Measurements from ENCODE around the gene CCSAP. TPM values are rescaled to one million over a fixed set of nuclear protein-coding genes. Genes with fewer than 3 reads are reported as not detected.

CCSAP gene
- total RNA-seq, 4 donors from 2014 or later, result 1.8 to 5.8 (median 2.8) TPM

- no peak overlapping the region for H3K4me3 ChIP-seq
- TF ChIP-seq POLR2A (IDR thresholded peaks at IDR 0.05), result no peak
- TF ChIP-seq CTCF (IDR thresholded peaks at IDR 0.05), result no peak
- no peak overlapping the region for H3K27ac ChIP-seq
- H3K27me3 ChIP-seq, result no peaks in the 10 kb centered on the region
- DNase-seq, result no peak
- H3K36me3 ChIP-seq, result no peaks in the 10 kb centered on the region
- no peaks in the 10 kb centered on the region for H3K4me1 ChIP-seq
- H3K9me3 ChIP-seq, result no peaks in the 10 kb centered on the region
These were observed 29.4 kb upstream of the CCSAP start for GRCh38 chr1:229372251-229372650.

GRCh38 chr1:229371624-229372023 lies 28.8 kb upstream of the CCSAP start:
- no peak overlapping the region for H3K27ac ChIP-seq
- H3K4me3 ChIP-seq, result no peak overlapping the region
- H3K4me1 ChIP-seq, result no peaks in the 10 kb centered on the region
- DNase-seq, result no peak
- H3K9me3 ChIP-seq, result no peaks in the 10 kb centered on the region
- no peaks in the 10 kb centered on the region for H3K27me3 ChIP-seq
- H3K36me3 ChIP-seq, result no peaks in the 10 kb centered on the region
- TF ChIP-seq POLR2A (IDR thresholded peaks at IDR 0.05), result no peak

- no peak for DNase-seq
- Histone ChIP-seq H3K36me3 (no peaks in the 10 kb centered on the region), H3K27me3 (no peaks in the 10 kb centered on the region), H3K27ac (no peak overlapping the region), H3K4me1 (no peaks in the 10 kb centered on the region), H3K9me3 (no peaks in the 10 kb centered on the region), H3K4me3 (no peak overlapping the region)
- TF ChIP-seq POLR2A (IDR thresholded peaks at IDR 0.05) (no peak), CTCF (IDR thresholded peaks at IDR 0.05) (no peak)
These were observed 27.8 kb upstream of the CCSAP start for GRCh38 chr1:229370601-229371021.

GRCh38 chr1:229368347-229368746 lies 25.5 kb upstream of the CCSAP start:
- no peak overlapping the region for H3K27ac ChIP-seq
- no peak overlapping the region for H3K4me3 ChIP-seq
- H3K4me1 ChIP-seq, result no peaks in the 10 kb centered on the region
- no peaks in the 10 kb centered on the region for H3K9me3 ChIP-seq
- no peaks in the 10 kb centered on the region for H3K27me3 ChIP-seq
- TF ChIP-seq CTCF (IDR thresholded peaks at IDR 0.05) (no peak), POLR2A (IDR thresholded peaks at IDR 0.05) (no peak)
- DNase-seq, result no peak
- no peaks in the 10 kb centered on the region for H3K36me3 ChIP-seq

GRCh38 chr1:229365569-229365968 lies 22.7 kb upstream of the CCSAP start:
- TF ChIP-seq CTCF (IDR thresholded peaks at IDR 0.05) (no peak), POLR2A (IDR thresholded peaks at IDR 0.05) (no peak)
- H3K27me3 ChIP-seq, result no peaks in the 10 kb centered on the region
- H3K9me3 ChIP-seq, result no peaks in the 10 kb centered on the region
- DNase-seq, result no peak
- H3K4me1 ChIP-seq, result no peaks in the 10 kb centered on the region
- H3K27ac ChIP-seq, result no peak overlapping the region
- H3K4me3 ChIP-seq, result no peak overlapping the region
- no peaks in the 10 kb centered on the region for H3K36me3 ChIP-seq

- H3K4me1 ChIP-seq, result no peaks in the 10 kb centered on the region
These were observed 21.6 kb upstream of the CCSAP start for GRCh38 chr1:229364207-229365065.

More at GRCh38 chr1:229364207-229365065, 21.6 kb upstream of the CCSAP start:
- Histone ChIP-seq H3K4me3 (no peak overlapping the region), H3K9me3 (no peaks in the 10 kb centered on the region), H3K36me3 (no peaks in the 10 kb centered on the region), H3K27me3 (no peaks in the 10 kb centered on the region), H3K27ac (no peak overlapping the region)
- TF ChIP-seq POLR2A (IDR thresholded peaks at IDR 0.05), result no peak
- no peak for TF ChIP-seq CTCF (IDR thresholded peaks at IDR 0.05)
- no peak for DNase-seq

Data from Peyer's patch (tissue), 4 donors.